Ishikawa (cell line): Measurements from ENCODE around the gene DGLUCY.

Experiments
- CEBPB ChIP-seq: IDR thresholded peaks from 2 replicates; pipeline ENCODE4 v1.6.1; 2012
- CREB1 ChIP-seq: IDR thresholded peaks from 2 replicates; pipeline ENCODE4 v1.6.1; 2012; ENCODE audit warnings: low read depth
- EGR1 ChIP-seq: IDR thresholded peaks from 2 replicates; pipeline ENCODE4 v1.6.1; 2012
- EP300 ChIP-seq: IDR thresholded peaks from 2 replicates; pipeline ENCODE4 v1.6.1; 2012; ENCODE audit warnings: borderline replicate concordance
- FOXM1 ChIP-seq: IDR thresholded peaks from 2 replicates; pipeline ENCODE4 v1.6.1; 2012; ENCODE audit warnings: low read depth, borderline replicate concordance
- MAX ChIP-seq: IDR thresholded peaks from 2 replicates; pipeline ENCODE4 v1.6.1; 2012
- NFIC ChIP-seq: IDR thresholded peaks from 2 replicates; pipeline ENCODE4 v1.6.1; 2012
- RAD21 ChIP-seq: IDR thresholded peaks from 2 replicates; pipeline ENCODE4 v1.6.1; 2012; ENCODE audit warnings: low read depth
- TAF1 ChIP-seq: IDR thresholded peaks from 2 replicates; pipeline ENCODE4 v1.6.1; 2012; ENCODE audit warnings: low read depth, mild to moderate bottlenecking
- TCF12 ChIP-seq: IDR thresholded peaks from 2 replicates; pipeline ENCODE4 v1.6.1; 2012; ENCODE audit warnings: low read depth
- TEAD4 ChIP-seq: IDR thresholded peaks from 2 replicates; pipeline ENCODE4 v1.6.1; 2012
- USF1 ChIP-seq: IDR thresholded peaks from 2 replicates; pipeline ENCODE4 v1.6.1; 2012
- YY1 ChIP-seq: IDR thresholded peaks from 2 replicates; pipeline ENCODE4 v1.6.1; 2012; ENCODE audit warnings: low read depth
- ZBTB7A ChIP-seq: IDR thresholded peaks from 2 replicates; pipeline ENCODE4 v1.6.1; 2012; ENCODE audit warnings: low read depth
- TF ChIP-seq, protein P1 (sequence below): IDR thresholded peaks from 2 replicates; pipeline ENCODE4 v1.6.1; 2012; ENCODE audit warnings: low read depth, mild to moderate bottlenecking

The DGLUCY gene

GRCh38 chr14:91252871-91253794 lies 139.3 kb downstream of the DGLUCY start:
- TF ChIP-seq, protein P1, sequence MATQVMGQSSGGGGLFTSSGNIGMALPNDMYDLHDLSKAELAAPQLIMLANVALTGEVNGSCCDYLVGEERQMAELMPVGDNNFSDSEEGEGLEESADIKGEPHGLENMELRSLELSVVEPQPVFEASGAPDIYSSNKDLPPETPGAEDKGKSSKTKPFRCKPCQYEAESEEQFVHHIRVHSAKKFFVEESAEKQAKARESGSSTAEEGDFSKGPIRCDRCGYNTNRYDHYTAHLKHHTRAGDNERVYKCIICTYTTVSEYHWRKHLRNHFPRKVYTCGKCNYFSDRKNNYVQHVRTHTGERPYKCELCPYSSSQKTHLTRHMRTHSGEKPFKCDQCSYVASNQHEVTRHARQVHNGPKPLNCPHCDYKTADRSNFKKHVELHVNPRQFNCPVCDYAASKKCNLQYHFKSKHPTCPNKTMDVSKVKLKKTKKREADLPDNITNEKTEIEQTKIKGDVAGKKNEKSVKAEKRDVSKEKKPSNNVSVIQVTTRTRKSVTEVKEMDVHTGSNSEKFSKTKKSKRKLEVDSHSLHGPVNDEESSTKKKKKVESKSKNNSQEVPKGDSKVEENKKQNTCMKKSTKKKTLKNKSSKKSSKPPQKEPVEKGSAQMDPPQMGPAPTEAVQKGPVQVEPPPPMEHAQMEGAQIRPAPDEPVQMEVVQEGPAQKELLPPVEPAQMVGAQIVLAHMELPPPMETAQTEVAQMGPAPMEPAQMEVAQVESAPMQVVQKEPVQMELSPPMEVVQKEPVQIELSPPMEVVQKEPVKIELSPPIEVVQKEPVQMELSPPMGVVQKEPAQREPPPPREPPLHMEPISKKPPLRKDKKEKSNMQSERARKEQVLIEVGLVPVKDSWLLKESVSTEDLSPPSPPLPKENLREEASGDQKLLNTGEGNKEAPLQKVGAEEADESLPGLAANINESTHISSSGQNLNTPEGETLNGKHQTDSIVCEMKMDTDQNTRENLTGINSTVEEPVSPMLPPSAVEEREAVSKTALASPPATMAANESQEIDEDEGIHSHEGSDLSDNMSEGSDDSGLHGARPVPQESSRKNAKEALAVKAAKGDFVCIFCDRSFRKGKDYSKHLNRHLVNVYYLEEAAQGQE = no peak
- TF ChIP-seq ZBTB7A (peak; percentile 86; the same call in 1 of the 2 replicates), TEAD4 (no peak), NFIC (no peak), TCF12 (no peak), RAD21 (no peak), TAF1 (no peak), FOXM1 (no peak), USF1 (no peak), CEBPB (no peak), YY1 (no peak), EP300 (no peak), EGR1 (peak; percentile 34; the same call in 1 of the 2 replicates)

- TF ChIP-seq TCF12 = no peak
- TF ChIP-seq ZBTB7A = peak; percentile 73; the same call in 1 of the 2 replicates
- TF ChIP-seq USF1 = no peak
- no peak for TF ChIP-seq RAD21
- TF ChIP-seq CREB1 = no peak
- no peak for TF ChIP-seq FOXM1
These were observed 140.0 kb downstream of the DGLUCY start for GRCh38 chr14:91253795-91254323.

DNA sequence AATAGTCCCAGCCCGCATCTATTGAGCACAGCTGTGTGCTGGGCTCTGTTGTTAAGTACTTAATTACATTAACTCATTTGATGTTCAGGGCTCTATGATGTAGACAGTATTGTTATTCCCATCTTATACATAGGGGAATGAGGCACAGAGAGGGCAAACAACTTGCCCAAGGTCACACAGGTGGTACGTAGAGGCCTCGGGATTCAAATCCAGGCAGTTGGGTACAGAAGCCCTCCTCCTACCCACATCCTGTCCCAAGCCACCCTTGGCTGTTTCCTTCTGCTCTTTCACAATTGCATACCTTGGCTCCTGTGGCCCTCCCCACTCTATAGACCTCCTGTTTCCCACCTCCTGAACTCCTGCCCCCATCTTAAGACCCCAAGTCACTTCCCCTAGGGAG lies 140.6 kb downstream of the DGLUCY start:
- TF ChIP-seq, protein P1 = no peak
- TF ChIP-seq ZBTB7A = no peak
- TF ChIP-seq CEBPB = no peak
- TF ChIP-seq USF1 = no peak
- TF ChIP-seq CREB1 = no peak
- TF ChIP-seq FOXM1 = no peak
- TF ChIP-seq EP300 = no peak
- TF ChIP-seq NFIC = no peak
- TF ChIP-seq YY1 = no peak
- TF ChIP-seq TEAD4 = no peak
- no peak for TF ChIP-seq TCF12
- no peak for TF ChIP-seq EGR1
- no peak for TF ChIP-seq TAF1

DNA sequence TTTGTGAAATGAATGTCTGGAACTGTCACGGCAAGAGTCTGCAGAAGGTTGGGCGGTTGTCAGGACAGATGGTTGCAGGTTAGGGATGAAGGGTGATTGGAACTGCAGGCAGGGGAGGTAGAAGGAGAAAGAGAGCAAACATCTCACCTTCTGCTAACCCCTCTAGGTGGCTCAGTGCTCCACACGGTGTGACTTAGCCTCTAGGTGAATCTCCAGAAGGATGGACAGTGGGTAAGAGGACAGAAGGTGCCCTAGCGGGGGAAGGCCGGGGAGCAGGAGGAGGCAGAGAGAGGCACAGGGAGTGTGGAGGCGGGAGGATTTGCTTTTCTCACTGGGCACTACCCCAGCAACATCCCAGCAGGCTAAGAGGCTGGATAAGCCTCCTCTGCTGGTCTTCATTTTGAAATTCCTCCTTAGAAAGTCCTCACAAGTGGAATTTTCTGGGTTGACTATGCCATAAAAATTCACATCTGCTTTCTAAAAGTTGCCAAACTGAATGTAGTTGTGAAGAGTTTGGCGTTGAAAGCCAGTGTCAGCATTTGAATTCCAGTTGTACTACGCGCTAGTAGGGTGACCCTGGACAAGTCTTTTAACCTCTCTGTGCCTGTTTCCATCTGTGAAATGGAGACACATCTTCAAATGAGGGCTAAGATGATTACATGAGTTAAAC lies 141.3 kb downstream of the DGLUCY start:
- TF ChIP-seq CEBPB = no peak
- TF ChIP-seq TEAD4 = no peak
- TF ChIP-seq, protein P1 = no peak
- no peak for TF ChIP-seq NFIC
- no peak for TF ChIP-seq USF1
- TF ChIP-seq TAF1 = no peak
- TF ChIP-seq RAD21 = no peak
- no peak for TF ChIP-seq EGR1
- no peak for TF ChIP-seq YY1
- no peak for TF ChIP-seq TCF12
- no peak for TF ChIP-seq MAX
- no peak for TF ChIP-seq ZBTB7A
- TF ChIP-seq EP300 = no peak
- no peak for TF ChIP-seq FOXM1
- TF ChIP-seq CREB1 = no peak
